Small intestine (tissue), 7 donors: ENCODE measurements around the gene LTB4R. TPM values are rescaled to one million over a fixed set of nuclear protein-coding genes. Genes with fewer than 3 reads are reported as not detected.

ENCODE experiments used
- DNase-seq, 2 donors: peaks; one replicate each; pipeline versions ENCODE4 v3.0.0 to v3.0.0-alpha.2; 2013
- FAIRE-seq: peaks from 2 replicates; lab custom pipeline; 2012; peaks lifted over from hg19 to GRCh38; lab: Jason Lieb, UNC
- H3K27ac ChIP-seq, 3 donors: one replicate each; pipeline ENCODE4 v1.5.1; 2013; ENCODE audit warnings: low read length in 2 of 3, mild to moderate bottlenecking in 2 of 3, control low read depth in 1 of 3, inconsistent platforms in 1 of 3, low read depth in 1 of 3, moderate library complexity in 1 of 3
- H3K27me3 ChIP-seq, 3 donors: one replicate each; pipeline ENCODE4 v1.6.1; 2013; ENCODE audit warnings: low read length in 3 of 3, inconsistent platforms in 1 of 3; ENCODE audit not compliant: control insufficient read depth in 3 of 3, insufficient read depth in 3 of 3
- H3K36me3 ChIP-seq, 3 donors: one replicate each; pipeline ENCODE4 v1.6.1; 2013; ENCODE audit warnings: low read length in 3 of 3, inconsistent platforms in 1 of 3, low read depth in 1 of 3, mild to moderate bottlenecking in 1 of 3, moderate library complexity in 1 of 3; ENCODE audit not compliant: control insufficient read depth in 3 of 3, insufficient read depth in 2 of 3
- H3K4me1 ChIP-seq, 3 donors: one replicate each; pipeline ENCODE4 v1.6.1; 2013; ENCODE audit warnings: low read length in 2 of 3, inconsistent platforms in 1 of 3, low read depth in 1 of 3, mild to moderate bottlenecking in 1 of 3, moderate library complexity in 1 of 3; ENCODE audit not compliant: control insufficient read depth in 3 of 3, insufficient read depth in 2 of 3
- H3K4me3 ChIP-seq, 3 donors: one replicate each; pipeline ENCODE4 v1.5.1; 2013; ENCODE audit warnings: low read length in 3 of 3, control low read depth in 1 of 3, inconsistent platforms in 1 of 3, low read depth in 1 of 3, mild to moderate bottlenecking in 1 of 3, moderate library complexity in 1 of 3
- H3K9me3 ChIP-seq, 2 donors: one replicate each; pipeline ENCODE4 v1.6.1; 2013; ENCODE audit warnings: low read depth in 1 of 2, low read length in 1 of 2; ENCODE audit not compliant: control insufficient read depth in 2 of 2, insufficient read depth in 1 of 2
- WGBS, 3 donors: extraction: QIAGEN DNeasy Blood & Tissue Kit; methylation state at CpG; one replicate each; pipeline ENCODE4 v1.1.7; 2013; 5-methylcytosine and 5-hydroxymethylcytosine counted together
- polyA plus RNA-seq, 4 donors: library from polyadenylated mRNA; stranded (reverse) in 3 of 4; unstranded in 1 of 4; fragments of 200-250 nt in 3 of 4; fragments of 120-200 nt in 1 of 4; gene quantifications; one replicate each; pipeline versions ENCODE4 v1.2.1 to v1.2.3, GENCODE V29; 2013
- donor health status: healthy with polysubstance abuse.
- donor health status: control.
- donor health status: control.
- donor health status: Bipolar disorder and iron deficiency.
- donor health status: healthy.

Gene LTB4R
- polyA plus RNA-seq, 4 donors = 5.1 to 37.0 (median 15.8) TPM

DNA sequence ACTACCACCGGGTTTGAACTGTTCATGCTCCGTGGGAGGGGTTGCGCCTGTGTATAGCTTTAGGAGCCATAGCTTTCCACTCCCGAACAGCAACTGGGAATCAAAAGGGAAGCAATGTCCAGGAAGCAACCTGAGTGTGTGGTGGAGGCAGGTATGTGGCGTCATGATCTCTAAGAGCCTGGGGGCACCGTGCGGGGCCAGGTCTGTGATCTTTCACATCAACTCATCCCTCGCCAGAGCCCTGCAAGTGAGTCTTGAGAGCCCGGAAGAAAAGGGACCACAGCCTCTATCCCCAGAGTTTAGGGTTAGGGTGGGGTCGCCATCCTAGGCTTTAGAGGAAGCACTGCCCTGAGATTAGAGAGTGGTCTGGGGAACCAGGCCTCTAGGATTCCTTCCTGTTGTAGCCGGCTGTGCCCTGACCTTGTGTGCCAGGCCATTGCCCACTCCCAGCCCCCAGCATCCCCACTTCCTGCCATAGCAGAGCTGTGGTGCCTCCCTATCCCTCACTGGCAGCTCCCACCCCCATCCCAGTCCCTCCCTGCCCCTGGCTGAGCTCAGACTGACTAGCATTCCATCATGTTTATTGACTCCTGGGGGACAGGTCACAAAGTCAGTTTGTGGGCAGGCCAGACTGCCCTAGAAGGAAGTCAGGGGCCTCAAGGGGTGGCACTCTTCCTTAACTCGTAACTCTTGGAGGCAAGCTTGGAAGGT, 24.3 kb downstream of the LTB4R start:
- DNase-seq (no peak), FAIRE-seq (no peak)
- peaks cover 0 to 32% (median 7%) of the 10 kb centered on the region in 3 donors for H3K36me3 ChIP-seq
- 78 to 81% (median 81%) methylated on average over 12 of the region's 12 CpGs for WGBS, 3 donors
- H3K4me1 ChIP-seq = peaks cover 4 to 44% (median 24%) of the 10 kb centered on the region in 3 donors
- peaks cover 0 to 55% (median 0%) of the 10 kb centered on the region in 3 donors for H3K27me3 ChIP-seq
- H3K27ac ChIP-seq = peak overlapping the region in 1 of 3 donors; percentile 15
- H3K9me3 ChIP-seq = no peaks in the 10 kb centered on the region
- no peak overlapping the region for H3K4me3 ChIP-seq

DNA sequence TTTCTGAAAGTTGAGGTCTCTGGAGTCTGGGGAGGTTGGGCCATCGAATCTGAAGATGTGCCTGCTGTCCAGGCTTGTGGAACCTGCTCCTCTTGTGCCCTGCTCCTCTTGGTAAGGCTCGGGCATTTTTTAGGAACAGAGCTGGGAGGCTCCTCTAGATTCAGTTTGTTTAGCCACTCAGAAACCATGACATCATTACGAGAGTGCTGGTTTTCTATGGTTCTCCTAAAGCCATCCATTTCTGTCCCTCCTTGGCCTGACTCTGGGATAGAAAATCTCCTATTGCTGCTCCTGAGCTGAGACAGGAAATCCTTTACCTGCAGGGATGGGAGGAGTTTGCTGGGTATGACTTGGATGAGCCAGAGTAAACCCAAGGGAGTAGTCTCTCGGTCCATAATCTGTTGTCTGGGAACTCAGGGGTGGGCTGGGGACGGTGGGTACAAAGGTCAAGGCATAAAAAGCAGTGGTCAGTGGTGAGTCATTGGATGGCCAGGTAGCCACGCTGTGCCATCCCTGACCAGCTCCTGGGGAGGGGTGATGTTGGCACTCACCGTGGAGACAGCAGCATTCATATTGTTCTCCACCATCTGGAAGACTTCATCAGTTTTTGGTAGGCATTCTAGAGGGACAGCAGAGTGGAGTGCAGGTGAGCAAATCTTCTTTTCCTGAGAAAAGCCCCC, 26.0 kb downstream of the LTB4R start:
- H3K9me3 ChIP-seq = no peaks in the 10 kb centered on the region
- H3K36me3 ChIP-seq = peaks cover 0 to 32% (median 7%) of the 10 kb centered on the region in 3 donors
- peaks cover 0 to 43% (median 0%) of the 10 kb centered on the region in 3 donors for H3K27me3 ChIP-seq
- H3K4me3 ChIP-seq = no peak overlapping the region
- no peak overlapping the region for H3K27ac ChIP-seq
- FAIRE-seq (no peak), DNase-seq (no peak)
- H3K4me1 ChIP-seq = peaks cover 4 to 36% (median 24%) of the 10 kb centered on the region in 3 donors
- 80 to 89% (median 81%) methylated on average over 7 of the region's 7 CpGs for WGBS, 3 donors

DNA sequence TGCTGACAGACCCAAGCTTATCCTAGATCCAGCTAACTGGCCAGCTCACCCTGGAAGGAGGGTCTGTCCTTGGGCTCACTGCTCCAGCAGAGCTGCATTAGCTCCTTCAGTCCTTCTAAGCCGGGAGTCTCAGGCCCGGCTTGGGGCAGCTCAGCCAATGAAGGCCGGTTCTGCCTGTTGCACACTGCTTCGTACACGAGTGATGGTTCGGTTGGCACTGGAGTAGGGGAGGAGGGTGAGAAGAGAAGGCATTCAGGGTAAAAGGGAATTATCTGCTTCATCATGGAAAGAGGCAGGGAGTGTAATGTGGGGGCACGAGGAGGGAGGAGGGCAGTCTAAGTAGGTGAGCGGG, 26.5 kb downstream of the LTB4R start:
- Histone ChIP-seq H3K27me3 (peaks cover 0 to 37% (median 0%) of the 10 kb centered on the region in 3 donors), H3K4me3 (no peak overlapping the region), H3K36me3 (peaks cover 0 to 32% (median 7%) of the 10 kb centered on the region in 3 donors), H3K9me3 (no peaks in the 10 kb centered on the region), H3K27ac (no peak overlapping the region), H3K4me1 (peaks cover 4 to 31% (median 20%) of the 10 kb centered on the region in 3 donors)
- no peak for FAIRE-seq
- no peak for DNase-seq
- 91 to 93% (median 91%) methylated on average over 8 of the region's 8 CpGs for WGBS, 3 donors

DNA sequence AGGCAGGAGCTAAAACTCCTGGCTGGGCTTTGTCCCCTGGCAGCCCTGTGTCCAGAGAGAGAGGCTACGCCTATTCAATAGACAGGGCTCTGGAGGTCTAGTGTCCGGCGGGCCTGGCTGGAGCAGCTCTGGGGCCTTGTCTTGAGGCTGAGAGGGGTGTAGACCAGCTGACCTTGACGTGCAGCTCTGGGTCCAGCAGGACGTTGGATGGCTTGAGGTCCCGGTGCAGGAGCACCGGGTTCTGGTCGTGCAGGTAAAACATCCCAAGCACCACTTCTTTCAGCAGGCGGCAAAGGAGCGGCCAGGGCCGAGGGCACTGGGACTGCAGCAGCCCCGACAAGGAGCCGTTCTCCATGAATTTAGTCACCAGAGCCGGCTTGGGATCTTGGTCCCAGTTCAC, 27.5 kb downstream of the LTB4R start:
- no peak for DNase-seq
- H3K9me3 ChIP-seq = no peaks in the 10 kb centered on the region
- WGBS, 3 donors = 51 to 73% (median 58%) methylated on average over 14 of the region's 14 CpGs
- peaks cover 0 to 28% (median 0%) of the 10 kb centered on the region in 3 donors for H3K27me3 ChIP-seq
- H3K36me3 ChIP-seq = peaks cover 0 to 32% (median 7%) of the 10 kb centered on the region in 3 donors
- FAIRE-seq = no peak
- H3K27ac ChIP-seq = peak overlapping the region in 1 of 3 donors; percentile 82
- H3K4me3 ChIP-seq = peak overlapping the region; percentile 54 to 91 (median 62)
- peaks cover 4 to 26% (median 17%) of the 10 kb centered on the region in 3 donors for H3K4me1 ChIP-seq

DNA sequence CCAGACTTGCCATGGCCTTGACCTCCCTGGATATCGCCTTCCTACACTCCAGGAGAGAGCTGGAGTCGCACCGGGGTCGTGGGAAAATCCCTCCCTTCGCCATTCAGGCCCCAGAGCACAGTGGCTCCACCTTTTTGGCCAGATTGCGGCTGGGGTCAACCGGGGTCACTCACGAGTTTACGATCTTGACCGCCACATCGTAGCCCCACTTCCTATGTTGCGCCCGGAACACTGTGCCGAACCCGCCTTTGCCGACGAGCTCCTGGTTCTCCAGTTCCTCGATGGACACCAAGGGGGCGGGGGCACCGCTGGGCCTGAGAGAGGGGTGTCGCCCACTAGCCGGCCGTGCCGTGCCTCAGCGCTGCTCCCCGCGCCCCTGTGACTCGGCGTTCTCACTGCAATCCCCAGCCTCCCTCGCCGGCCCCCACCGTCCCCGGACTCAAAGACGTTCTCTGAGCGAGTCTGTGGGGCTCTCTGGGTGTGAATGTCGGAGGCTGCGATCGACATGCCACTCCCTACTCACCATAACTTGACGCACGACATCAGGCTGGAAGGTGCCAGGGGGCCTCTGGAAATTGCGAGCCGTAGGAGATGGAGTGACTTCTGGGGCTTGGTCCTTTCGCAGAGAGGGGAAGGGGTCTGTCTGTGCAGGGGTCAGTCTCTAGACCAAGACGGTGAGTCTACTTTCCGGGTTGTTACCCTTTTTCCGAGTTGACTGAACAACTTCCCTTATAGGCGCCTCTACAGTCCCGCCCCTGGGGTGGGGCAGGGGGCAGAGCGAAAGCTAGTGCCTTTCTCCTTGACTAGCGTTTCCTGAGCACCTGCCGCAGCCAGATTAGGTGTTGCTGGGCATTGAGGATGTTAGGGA, 28.2 kb downstream of the LTB4R start, which contains the start of gene RIPK3:
RIPK3 (minus strand) TSS at position 708 of the 868 bp plus-strand sequence; CDS start at position 543, 165 bp downstream.
- Histone ChIP-seq H3K9me3 (no peaks in the 10 kb centered on the region), H3K27me3 (peaks cover 0 to 21% (median 0%) of the 10 kb centered on the region in 3 donors), H3K36me3 (peaks cover 0 to 32% (median 7%) of the 10 kb centered on the region in 3 donors), H3K4me1 (peaks cover 4 to 21% (median 10%) of the 10 kb centered on the region in 3 donors), H3K4me3 (peak within 1 kb of the TSS; percentile 54 to 91 (median 62)), H3K27ac (peak within 1 kb of the TSS; percentile 44 to 82 (median 62))
- FAIRE-seq (no peak), DNase-seq (peak; percentile 91 to 92)
- WGBS, 3 donors = 1 to 7% (median 4%) methylated on average over 51 of the region's 51 CpGs

DNA sequence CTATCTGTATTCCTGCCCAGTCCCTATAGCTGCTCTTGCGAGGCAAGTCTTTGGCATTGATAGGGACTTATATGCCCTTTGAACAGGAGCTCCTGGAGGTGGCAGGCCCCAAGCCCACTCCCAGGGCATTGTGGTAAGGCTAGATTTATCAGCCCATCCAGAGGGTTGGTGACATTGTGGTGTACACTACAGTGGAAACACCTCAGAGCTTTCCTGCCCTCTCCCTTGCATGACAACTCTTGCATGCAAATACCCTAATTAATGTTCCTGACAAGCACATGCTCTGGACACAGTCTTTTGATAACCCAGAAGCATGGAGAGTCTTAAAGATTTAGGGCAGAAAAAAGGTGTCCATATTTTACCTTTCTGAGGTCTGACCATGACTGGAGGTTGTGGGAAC, 29.3 kb downstream of the LTB4R start:
- peaks cover 0 to 10% (median 0%) of the 10 kb centered on the region in 3 donors for H3K27me3 ChIP-seq
- no peak for DNase-seq
- WGBS, 3 donors = 85 to 94% (median 89%) methylated on average over 1 of the region's 1 CpG
- no peak overlapping the region for H3K27ac ChIP-seq
- peaks cover 4 to 14% (median 10%) of the 10 kb centered on the region in 3 donors for H3K4me1 ChIP-seq
- no peaks in the 10 kb centered on the region for H3K9me3 ChIP-seq
- H3K4me3 ChIP-seq = no peak overlapping the region
- peaks cover 0 to 29% (median 7%) of the 10 kb centered on the region in 3 donors for H3K36me3 ChIP-seq
- FAIRE-seq = no peak

DNA sequence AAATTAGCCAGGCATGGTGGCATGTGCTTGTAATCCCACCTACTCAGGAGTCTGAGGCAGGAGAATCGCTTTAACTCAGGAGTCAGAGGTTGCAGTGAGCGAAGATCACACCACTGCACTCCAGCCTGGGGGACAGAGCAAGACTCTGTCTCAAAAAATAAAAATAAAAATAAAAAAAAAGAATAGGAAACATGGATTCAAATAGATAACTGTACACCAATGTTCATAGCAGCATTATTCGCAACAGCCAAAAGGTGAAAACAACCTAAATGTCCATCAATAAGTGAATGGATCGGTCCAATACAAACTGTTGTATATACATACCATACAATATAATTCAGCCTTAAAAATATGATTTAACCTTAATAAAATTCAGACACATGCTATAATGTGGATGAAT, 31.6 kb downstream of the LTB4R start:
- H3K4me1 ChIP-seq = peaks cover 6 to 27% (median 10%) of the 10 kb centered on the region in 3 donors
- 97% methylated on average over 4 of the region's 4 CpGs for WGBS, 3 donors
- DNase-seq (no peak), FAIRE-seq (no peak)
- no peak overlapping the region for H3K27ac ChIP-seq
- no peak overlapping the region for H3K4me3 ChIP-seq
- H3K27me3 ChIP-seq = peaks cover 0 to 4% (median 0%) of the 10 kb centered on the region in 3 donors
- peaks cover 0 to 10% (median 0%) of the 10 kb centered on the region in 3 donors for H3K36me3 ChIP-seq
- no peaks in the 10 kb centered on the region for H3K9me3 ChIP-seq
